Measurements from ENCODE around the gene DCP1A. TPM values are rescaled to one million over a fixed set of nuclear protein-coding genes. Genes with fewer than 3 reads are reported as not detected.

DCP1A gene
- total and polyA plus RNA-seq, 8 donors: 18.7 to 37.3 (median 32.9) TPM

- H3K4me1 ChIP-seq: peaks cover 9 to 45% of the 10 kb centered on the region in 2 donors
- intact Hi-C loops (cut with DNase I): no loop called here
- H3K36me3 ChIP-seq: peaks cover 0 to 27% of the 10 kb centered on the region in 2 donors
- peak overlapping the region; percentile 71 to 80 for H3K4me3 ChIP-seq
- DNase-seq (no peak), ATAC-seq (peak; percentile 9)
- H3K27ac ChIP-seq: peak overlapping the region; percentile 92 to 94
- H3K27me3 ChIP-seq: no peaks in the 10 kb centered on the region
- no peaks in the 10 kb centered on the region for H3K9me3 ChIP-seq
- no peak for TF ChIP-seq CTCF (IDR thresholded peaks at IDR 0.05)
Measured at GRCh38 chr3:53346922-53347260, 452 bp downstream of the DCP1A start.

- H3K27me3 ChIP-seq: no peaks in the 10 kb centered on the region
- H3K4me3 ChIP-seq: peak overlapping the region; percentile 71 to 80
- H3K36me3 ChIP-seq: peaks cover 0 to 30% of the 10 kb centered on the region in 2 donors
- H3K27ac ChIP-seq: peak overlapping the region in 1 of 2 donors; percentile 94
- DNase-seq: peak in 2 of 4 donors; percentile 31 to 52
- no peak for TF ChIP-seq CTCF (IDR thresholded peaks at IDR 0.05)
- intact Hi-C loops (cut with DNase I): no loop called here
- no peaks in the 10 kb centered on the region for H3K9me3 ChIP-seq
- ATAC-seq: no peak
- peaks cover 9 to 45% of the 10 kb centered on the region in 2 donors for H3K4me1 ChIP-seq
Measured at GRCh38 chr3:53346514-53346913, 829 bp downstream of the DCP1A start.

DNA sequence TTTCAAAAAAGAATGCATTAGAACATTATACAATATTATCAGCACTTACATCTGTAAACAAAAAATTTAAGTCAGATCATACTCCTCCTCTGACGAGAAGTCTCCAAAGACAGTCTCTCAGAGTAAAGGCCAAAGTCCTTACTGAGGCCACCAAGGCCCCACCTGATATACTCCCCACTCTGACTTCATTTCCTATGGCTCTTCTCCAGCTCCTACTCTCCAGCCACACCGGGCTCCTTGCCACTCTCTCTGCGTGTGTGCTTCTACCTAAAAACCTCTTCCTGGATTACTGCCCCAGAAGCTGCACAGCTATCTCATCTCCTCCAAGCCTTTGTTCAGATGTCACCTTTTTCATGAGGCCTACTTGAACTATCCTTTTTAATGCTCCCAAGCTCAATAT lies 5.0 kb downstream of the DCP1A start:
- no peaks in the 10 kb centered on the region for H3K27me3 ChIP-seq
- no peak overlapping the region for H3K27ac ChIP-seq
- peaks cover 0 to 62% of the 10 kb centered on the region in 2 donors for H3K36me3 ChIP-seq
- TF ChIP-seq CTCF (IDR thresholded peaks at IDR 0.05): no peak
- H3K4me3 ChIP-seq: no peak overlapping the region
- ATAC-seq: peak; percentile 35
- H3K9me3 ChIP-seq: no peaks in the 10 kb centered on the region
- DNase-seq: no peak
- H3K4me1 ChIP-seq: peaks cover 9 to 38% of the 10 kb centered on the region in 2 donors
- intact Hi-C loops (cut with DNase I): no loop called here

- Histone ChIP-seq H3K27ac (no peak overlapping the region), H3K4me3 (no peak overlapping the region), H3K9me3 (no peaks in the 10 kb centered on the region), H3K4me1 (peaks cover 0 to 4% of the 10 kb centered on the region in 2 donors), H3K27me3 (no peaks in the 10 kb centered on the region), H3K36me3 (peaks cover 0 to 81% of the 10 kb centered on the region in 2 donors)
- intact Hi-C loops (cut with DNase I): no loop called here
- no peak for DNase-seq
- no peak for TF ChIP-seq CTCF (IDR thresholded peaks at IDR 0.05)
- ATAC-seq: no peak
Measured at GRCh38 chr3:53337167-53337940, 10.0 kb downstream of the DCP1A start.

DNA sequence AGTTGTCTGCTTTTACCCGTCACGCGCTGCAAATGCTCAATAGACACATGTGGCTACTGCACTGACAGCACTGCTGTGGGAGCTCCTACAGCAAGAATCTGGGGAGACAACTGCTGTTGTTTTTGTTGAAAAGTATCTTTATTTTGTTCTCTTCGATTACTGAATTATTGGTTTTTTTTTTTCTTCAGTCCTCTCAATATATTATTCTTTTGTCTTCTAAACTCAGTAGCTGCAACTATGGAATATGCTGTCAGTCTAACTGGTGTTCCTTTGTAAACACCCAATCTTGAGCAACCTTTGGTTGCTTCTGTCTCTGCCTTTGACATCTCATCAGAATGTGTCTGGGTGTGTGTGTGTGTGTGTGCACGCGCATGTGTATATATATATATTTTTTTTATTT lies 12.6 kb downstream of the DCP1A start:
- Histone ChIP-seq H3K27me3 (no peaks in the 10 kb centered on the region), H3K4me3 (no peak overlapping the region), H3K27ac (no peak overlapping the region), H3K9me3 (no peaks in the 10 kb centered on the region), H3K36me3 (peaks cover 0 to 65% of the 10 kb centered on the region in 2 donors), H3K4me1 (no peaks in the 10 kb centered on the region)
- DNase-seq: no peak
- intact Hi-C loops (cut with DNase I): no loop called here
- no peak for TF ChIP-seq CTCF (IDR thresholded peaks at IDR 0.05)
- ATAC-seq: no peak

All from left lung (tissue), 10 donors.